SK-N-DZ (cell line): ENCODE measurements around the gene POLR1A.

Experiments
- DNase-seq: peaks from one replicate; pipeline ENCODE4 v3.0.0-alpha.2; 2015; ENCODE audit warnings: low spot score

The POLR1A gene

GRCh38 chr2:86023366-86023712 is 82.3 kb downstream of the POLR1A start:
- DNase-seq, result no peak

- DNase-seq, result no peak
These were observed 82.9 kb downstream of the POLR1A start for GRCh38 chr2:86022661-86023365.

- DNase-seq, result no peak
These were observed 84.0 kb downstream of the POLR1A start for GRCh38 chr2:86021396-86022378.

- no peak for DNase-seq
These were observed 84.7 kb downstream of the POLR1A start for GRCh38 chr2:86020984-86021383.

GRCh38 chr2:86019121-86019520 is 86.6 kb downstream of the POLR1A start:
- no peak for DNase-seq

GRCh38 chr2:86017901-86018896 is 87.5 kb downstream of the POLR1A start:
- DNase-seq, result no peak

GRCh38 chr2:86016581-86016980 is 89.1 kb downstream of the POLR1A start:
- DNase-seq, result no peak

- DNase-seq, result no peak
These were observed 90.0 kb downstream of the POLR1A start for GRCh38 chr2:86015699-86016098.

- no peak for DNase-seq
These were observed 90.7 kb downstream of the POLR1A start for GRCh38 chr2:86015006-86015405.

- DNase-seq, result no peak
These were observed 91.2 kb downstream of the POLR1A start for GRCh38 chr2:86014493-86014892.

GRCh38 chr2:86012007-86012712 is 93.5 kb downstream of the POLR1A start:
- no peak for DNase-seq

- DNase-seq, result no peak
These were observed 94.2 kb downstream of the POLR1A start for GRCh38 chr2:86011449-86011941.

- DNase-seq, result no peak
These were observed 95.6 kb downstream of the POLR1A start for GRCh38 chr2:86010083-86010482.

GRCh38 chr2:86006524-86006923 is 99.2 kb downstream of the POLR1A start:
- no peak for DNase-seq

GRCh38 chr2:86003967-86004366 is 101.7 kb downstream of the POLR1A start:
- DNase-seq, result no peak

GRCh38 chr2:86003104-86003503 is 102.6 kb downstream of the POLR1A start:
- no peak for DNase-seq

GRCh38 chr2:86002375-86002774 is 103.3 kb downstream of the POLR1A start:
- no peak for DNase-seq

GRCh38 chr2:86001326-86001725 is 104.4 kb downstream of the POLR1A start:
- no peak for DNase-seq

GRCh38 chr2:86000938-86001312 is 104.8 kb downstream of the POLR1A start:
- no peak for DNase-seq

- no peak for DNase-seq
These were observed 105.4 kb downstream of the POLR1A start for GRCh38 chr2:86000131-86000937.
